ENCODE measurements around the gene DDB1.

DNA sequence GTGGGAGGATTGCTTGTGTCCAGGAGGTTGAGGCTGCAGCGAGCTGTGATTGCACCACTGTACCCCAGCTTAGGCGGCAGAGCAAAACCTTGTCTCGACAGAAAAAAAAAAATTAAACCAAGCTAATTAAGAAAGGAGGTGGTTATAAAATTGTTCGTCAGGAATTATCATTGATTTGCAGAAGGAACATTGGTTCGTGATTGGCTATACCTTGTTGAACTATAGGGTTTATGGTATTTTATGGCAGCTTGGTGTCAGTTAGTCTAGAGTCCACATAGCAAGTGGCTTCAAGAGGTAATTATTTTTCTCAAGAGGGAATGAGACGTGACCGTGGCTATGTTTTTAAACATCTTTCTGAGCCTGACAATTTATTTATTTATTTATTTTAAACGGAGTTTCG lies 48.0 kb upstream of the DDB1 start:
- TF ChIP-seq BCL11A (IDR thresholded peaks at IDR 0.05; ENCODE audit: low read depth, low read length) = no peak
- no peak for TF ChIP-seq E2F4 (IDR thresholded peaks at IDR 0.05; ENCODE audit: low read depth, low read length)
- no peak for TF ChIP-seq MTA3 (IDR thresholded peaks at IDR 0.05; ENCODE audit: borderline replicate concordance, low read length)
- TF ChIP-seq CTCF (IDR thresholded peaks at IDR 0.05 in 2 of 3, conservative IDR thresholded peaks at IDR 0.05 in 1 of 3; ENCODE audit: control insufficient read depth in 2 of 3, extremely low read depth in 1 of 3, insufficient read depth in 1 of 3, low read depth in 3 of 3, low read length in 3 of 3) = no peak
- no peak for TF ChIP-seq YY1 (IDR thresholded peaks at IDR 0.05; ENCODE audit: low read depth, low read length)

All from GM12878 (cell line).